Body of pancreas (tissue), 4 donors: Measurements from ENCODE around the gene KRT78. TPM values are rescaled to one million over a fixed set of nuclear protein-coding genes. Genes with fewer than 3 reads are reported as not detected.

Source experiments
- ATAC-seq: fragments of 150-250 bp; one replicate; pipeline ENCODE4 v1.9.1; 2016
- DNase-seq, 4 donors: peaks; one replicate each; pipeline ENCODE4 v3.0.0-alpha.2; 2019
- H3K27ac ChIP-seq, 4 donors: fragments of 200-600 bp; sonication (generic); 1 replicate in 3 of 4; 2 replicates in 1 of 4; pipeline versions ENCODE4 v1.5.1 to v1.6.1; 2016 to 2019; ENCODE audit warnings: mild to moderate bottlenecking in 1 of 4, mixed read lengths in 1 of 4, moderate library complexity in 1 of 4
- H3K27me3 ChIP-seq, 2 donors: fragments of 200-600 bp; sonication (generic); one replicate each; pipeline ENCODE4 v1.6.0; 2016; ENCODE audit warnings: mild to moderate bottlenecking in 1 of 2
- H3K36me3 ChIP-seq, 2 donors: fragments of 200-600 bp; sonication (generic); replicated peaks in 1 of 2; 2 replicates each; pipeline ENCODE4 v1.5.1; 2016; ENCODE audit warnings: low read depth in 2 of 2; ENCODE audit not compliant: insufficient read depth in 1 of 2
- H3K4me1 ChIP-seq: fragments of 200-600 bp; sonication (generic); one replicate; pipeline ENCODE4 v1.6.0; 2016
- H3K4me3 ChIP-seq, 2 donors: fragments of 200-600 bp; sonication (generic); 1 replicate in 1 of 2; 2 replicates in 1 of 2; pipeline ENCODE4 v1.5.1; 2016 to 2019
- H3K9me3 ChIP-seq, 3 donors: fragments of 200-600 bp; sonication (generic); 1 replicate in 2 of 3; 2 replicates in 1 of 3; pipeline ENCODE4 v1.5.1; 2016
- CTCF ChIP-seq, 7 experiments: fragments of 450-650 bp in 4 of 7; fragments of 200-600 bp in 3 of 7; sonication (generic) in 3 of 7; IDR thresholded peaks; one replicate each; pipeline ENCODE4 v1.5.1; 2016 to 2019; ENCODE audit warnings: antibody characterized with exemption in 7 of 7
- POLR2A ChIP-seq, 3 donors: fragments of 450-650 bp; IDR thresholded peaks; one replicate each; pipeline ENCODE4 v1.6.1; 2016; ENCODE audit warnings: antibody characterized with exemption in 3 of 3, mild to moderate bottlenecking in 2 of 3
- WGBS, 2 donors: methylation state at CpG; one replicate each; pipeline ENCODE4 v1.1.5; 2017; 5-methylcytosine and 5-hydroxymethylcytosine counted together
- intact Hi-C: fragments of 100-400 bp; cut with DNase I; formaldehyde crosslinking; loops from one replicate; pipeline ENCODE4 v1.15.1; 2023
- total RNA-seq, 2 donors: library from RNA; depleted of rRNA; stranded (reverse); fragments of >200 nt; gene quantifications; one replicate each; pipeline ENCODE4 v1.1.0, GENCODE V29; 2016

The KRT78 gene
- total RNA-seq, 2 donors from 2014 or later, result not detected

DNA sequence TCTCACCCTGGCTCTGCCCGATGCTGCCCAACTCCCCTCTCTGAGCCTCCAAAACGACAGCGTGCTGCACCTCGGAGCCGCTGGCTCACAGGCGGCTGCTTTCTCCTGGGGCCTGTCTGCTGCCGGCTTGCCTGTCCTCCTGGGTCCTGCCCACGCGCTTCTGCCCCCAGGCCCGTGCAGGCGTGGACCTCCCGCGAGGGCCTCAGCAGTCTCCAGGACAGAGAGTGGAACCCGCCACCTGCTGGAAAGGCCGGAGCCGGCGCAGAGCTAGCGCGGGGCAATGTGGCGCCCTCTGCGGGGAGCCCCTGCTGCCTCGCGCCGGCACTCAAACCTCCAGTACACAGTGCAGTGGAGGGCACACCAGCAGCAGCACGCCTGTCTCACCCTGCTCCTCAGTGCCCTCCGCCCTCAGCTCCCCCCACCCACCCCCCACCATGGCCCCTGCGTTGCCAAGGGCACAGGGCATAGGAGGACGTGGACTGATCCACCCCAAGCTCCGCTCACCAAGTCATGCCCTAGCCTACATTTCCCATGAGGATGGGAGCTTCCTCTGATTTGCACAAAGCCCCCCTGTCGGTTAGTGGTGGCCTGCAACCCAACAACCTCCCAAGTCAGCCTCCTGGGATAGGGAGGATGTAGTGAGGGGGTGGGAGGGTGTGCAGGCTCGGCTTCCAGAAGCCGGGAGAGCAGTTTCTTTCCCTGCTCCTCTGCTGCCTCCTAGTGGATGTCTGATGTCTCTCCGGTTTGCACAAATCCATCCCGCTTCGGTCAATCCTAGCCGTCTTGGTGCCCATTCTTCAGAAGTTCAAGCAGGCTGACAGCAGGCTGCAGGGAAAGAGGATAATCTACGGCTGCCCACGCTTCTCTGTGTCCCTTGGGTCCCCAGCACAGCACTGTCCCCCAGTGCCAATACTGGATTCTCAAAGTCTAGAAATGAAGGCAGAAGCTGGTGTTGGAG lies 30.9 kb upstream of the KRT78 start:
- ATAC-seq (peak; percentile 83), DNase-seq (peak; percentile 84 to 90 (median 87))
- H3K27ac ChIP-seq, result peak overlapping the region in 3 of 4 donors; percentile 38 to 66 (median 52)
- H3K36me3 ChIP-seq, result no peaks in the 10 kb centered on the region
- H3K9me3 ChIP-seq, result no peaks in the 10 kb centered on the region
- no peaks in the 10 kb centered on the region for H3K27me3 ChIP-seq
- 0 to 6% methylated on average over 9 to 38 of the region's 38 CpGs for WGBS, 2 donors
- TF ChIP-seq CTCF (IDR thresholded peaks at IDR 0.05) (peak; percentile 47 to 94 (median 80)), POLR2A (IDR thresholded peaks at IDR 0.05) (peak in 1 of 3 donors; percentile 31)
- intact Hi-C loops, result loop anchor here (5.0 kb wide), 2 partner anchors 507 to 727 kb away; no protein-coding TSS in a partner anchor
- peaks cover 25% of the 10 kb centered on the region for H3K4me1 ChIP-seq
- H3K4me3 ChIP-seq, result no peak overlapping the region

GRCh38 chr12:52878507-52879393 lies 30.0 kb upstream of the KRT78 start:
- 72 to 83% methylated on average over 12 to 16 of the region's 17 CpGs for WGBS, 2 donors
- no peaks in the 10 kb centered on the region for H3K27me3 ChIP-seq
- DNase-seq (no peak), ATAC-seq (no peak)
- H3K4me1 ChIP-seq, result peaks cover 23% of the 10 kb centered on the region
- no peaks in the 10 kb centered on the region for H3K36me3 ChIP-seq
- intact Hi-C loops, result loop anchor here (5.0 kb wide), 2 partner anchors 506 to 726 kb away; no protein-coding TSS in a partner anchor
- H3K27ac ChIP-seq, result peak overlapping the region in 3 of 4 donors; percentile 38 to 66 (median 52)
- no peak overlapping the region for H3K4me3 ChIP-seq
- TF ChIP-seq CTCF (IDR thresholded peaks at IDR 0.05) (no peak), POLR2A (IDR thresholded peaks at IDR 0.05) (no peak)
- H3K9me3 ChIP-seq, result no peaks in the 10 kb centered on the region

- Histone ChIP-seq H3K4me3 (no peak overlapping the region), H3K27me3 (no peaks in the 10 kb centered on the region), H3K4me1 (peaks cover 29% of the 10 kb centered on the region), H3K36me3 (no peaks in the 10 kb centered on the region), H3K9me3 (no peaks in the 10 kb centered on the region), H3K27ac (no peak overlapping the region)
- intact Hi-C loops, result loop anchor here (5.0 kb wide), 2 partner anchors 505 to 725 kb away; no protein-coding TSS in a partner anchor
- WGBS, 2 donors, result 79 to 83% methylated on average over 3 of the region's 3 CpGs
- ATAC-seq, result no peak
- no peak for DNase-seq
- TF ChIP-seq CTCF (IDR thresholded peaks at IDR 0.05), result no peak
- no peak for TF ChIP-seq POLR2A (IDR thresholded peaks at IDR 0.05)
These were observed 28.4 kb upstream of the KRT78 start for GRCh38 chr12:52877242-52877641.

DNA sequence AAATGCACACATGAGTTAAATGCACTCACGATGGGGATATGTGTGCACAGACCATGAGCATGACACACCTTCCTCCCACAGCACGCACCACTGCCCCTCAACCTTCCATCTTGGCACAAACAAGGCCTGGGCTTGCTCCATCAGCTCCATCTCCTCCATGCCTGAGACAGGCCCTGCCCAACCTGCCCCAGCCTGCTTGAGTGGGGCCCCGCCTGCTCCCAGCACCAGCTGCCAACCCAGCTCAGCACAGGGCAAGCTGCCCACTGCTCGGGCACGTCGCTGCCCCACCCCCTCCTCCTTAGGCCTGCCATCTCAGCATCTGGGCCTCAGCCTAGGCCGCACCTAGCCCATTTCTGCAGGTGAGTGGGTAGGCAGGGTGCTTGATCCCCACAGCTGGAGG lies 27.6 kb upstream of the KRT78 start:
- no peak for ATAC-seq
- peaks cover 31% of the 10 kb centered on the region for H3K4me1 ChIP-seq
- TF ChIP-seq POLR2A (IDR thresholded peaks at IDR 0.05) (no peak), CTCF (IDR thresholded peaks at IDR 0.05) (no peak)
- H3K36me3 ChIP-seq, result no peaks in the 10 kb centered on the region
- H3K27ac ChIP-seq, result no peak overlapping the region
- intact Hi-C loops, result loop anchor here (5.0 kb wide), 2 partner anchors 504 to 724 kb away; no protein-coding TSS in a partner anchor
- no peak overlapping the region for H3K4me3 ChIP-seq
- no peaks in the 10 kb centered on the region for H3K27me3 ChIP-seq
- WGBS, 2 donors, result 52 to 74% methylated on average over 7 of the region's 7 CpGs
- no peaks in the 10 kb centered on the region for H3K9me3 ChIP-seq
- DNase-seq, result peak in 2 of 4 donors; percentile 86 to 92
